Diencephalon (tissue), 1 donor: ENCODE data around the gene RGPD8. TPM values are rescaled to one million over a fixed set of nuclear protein-coding genes. Genes with fewer than 3 reads are reported as not detected.

ENCODE experiments used
- small RNA-seq: library from RNA; depleted of rRNA; stranded (forward); fragments of <200 nt; gene quantifications from one replicate; pipeline ENCODE3, GENCODE V24; 2014
- total RNA-seq: library from RNA; depleted of rRNA; stranded (reverse); fragments of >200 nt; gene quantifications from one replicate; pipeline ENCODE4 v1.2.3, GENCODE V29; 2014

Gene RGPD8
- total RNA-seq = 42.9 TPM

GRCh38 chr2:112433480-112433879 is at the start of gene RGPD8:
Gene RGPD8, minus strand, starts transcription at chr2:112433645. Its CDS starts 192 bp downstream, at chr2:112433453.

DNA sequence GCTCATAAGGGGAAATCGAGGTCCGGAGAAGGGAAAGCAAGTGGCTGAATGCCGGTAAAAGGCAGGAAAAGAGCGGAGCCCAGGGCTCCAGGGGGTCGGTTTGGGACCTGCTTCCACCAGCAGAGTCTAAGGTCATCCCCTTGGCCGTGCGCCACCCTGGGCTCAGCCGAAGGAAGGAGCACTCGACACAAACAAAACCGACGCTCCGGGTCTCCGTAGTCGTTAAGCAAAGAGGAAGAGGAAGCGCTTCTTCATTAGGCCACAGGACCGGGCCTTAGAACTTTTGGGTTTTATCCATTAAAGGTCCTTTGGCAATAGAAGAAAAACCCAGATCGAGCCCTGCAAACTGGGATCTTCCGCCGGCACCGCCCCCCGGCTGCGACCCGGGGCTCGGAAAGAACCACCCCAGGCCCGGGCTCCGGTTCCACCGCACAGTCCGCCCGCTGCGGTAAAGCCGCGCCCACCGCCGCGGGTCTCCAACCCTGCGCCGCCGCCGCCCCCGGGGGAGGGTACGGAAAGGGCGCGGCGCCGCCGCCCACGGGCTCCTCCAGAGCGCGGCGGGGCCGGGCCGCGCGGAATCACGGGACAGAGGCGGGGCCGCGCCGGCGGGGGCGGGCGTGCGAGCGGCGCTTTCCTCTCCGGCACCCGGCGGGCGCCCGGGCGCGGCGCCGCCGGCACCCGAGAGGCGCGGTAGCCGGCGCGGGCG is 48.2 kb upstream of the RGPD8 start, which contains the start of gene TTL:
TSS of gene TTL (plus strand) at position 629 of the 706 bp plus-strand sequence. CDS start 189 bp downstream, outside the sequence.

Small RNA genes lying within 50 kb of the gene (small RNA-seq; reads per million reads assigned to genes)
- gene AC115115.1 = not detected

Other genes with a start within 250 kb of the RGPD8 start
- gene ZC3H8, start 178.6 kb downstream of the RGPD8 start, total RNA-seq = 21.2 TPM
- gene ZC3H6, start 158.0 kb downstream of the RGPD8 start, total RNA-seq = 25.4 TPM
- gene TTL, start 48.5 kb upstream of the RGPD8 start, total RNA-seq = 84.4 TPM
- 31.1 TPM for gene POLR1B, start 108.8 kb upstream of the RGPD8 start, total RNA-seq
- gene CHCHD5, start 151.0 kb upstream of the RGPD8 start, total RNA-seq = 6.0 TPM
- 34.6 TPM for gene SLC20A1, start 212.3 kb upstream of the RGPD8 start, total RNA-seq